GM19468 (cell line): ENCODE data around the gene EXD3.

Source experiments
- ATAC-seq: cut with Tn5 transposase; IDR thresholded peaks from one replicate; pipeline ENCODE4 v1.9.1; 2021; ENCODE audit warnings: mild to moderate bottlenecking, moderate library complexity, moderate number of reproducible peaks; ENCODE audit not compliant: unreplicated experiment; ENCODE audit errors: extremely low read depth

Gene EXD3

DNA sequence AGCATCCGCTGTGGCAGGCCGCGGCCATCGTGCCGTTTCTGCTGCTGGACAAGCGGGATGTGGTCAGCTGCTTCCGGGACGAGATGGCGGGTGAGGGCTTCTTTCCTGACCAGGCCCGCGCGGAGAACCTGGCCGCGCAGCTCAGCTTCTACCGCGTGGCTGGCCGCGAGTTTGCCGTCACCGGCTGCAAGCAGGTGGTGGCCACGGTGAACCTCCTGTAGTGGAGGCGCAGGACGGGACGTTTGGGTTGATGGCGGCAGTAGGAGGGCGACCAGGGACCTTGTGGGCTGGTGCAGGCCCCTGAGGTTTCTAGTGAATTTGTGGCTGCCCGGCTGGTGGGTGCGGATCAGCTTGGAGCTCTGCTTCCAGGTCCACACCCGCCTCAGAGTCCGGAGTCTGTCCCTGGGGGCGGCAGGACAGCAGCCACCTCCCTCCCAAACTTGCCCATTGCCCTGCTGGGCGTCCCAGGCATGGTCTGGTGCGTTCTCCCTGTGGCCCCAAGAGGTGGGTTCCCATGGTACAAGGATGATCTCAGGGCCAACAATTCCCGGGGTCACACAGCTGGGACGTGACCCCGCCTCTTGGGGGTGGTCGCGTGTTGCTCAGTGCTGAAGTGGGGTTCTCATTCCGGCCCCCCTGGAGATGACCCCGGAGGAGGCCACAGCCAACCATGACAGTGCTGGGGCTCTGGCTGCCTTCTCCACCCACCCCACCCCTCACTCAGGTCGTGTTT, 143.1 kb downstream of the EXD3 start:
- ATAC-seq, result no peak

DNA sequence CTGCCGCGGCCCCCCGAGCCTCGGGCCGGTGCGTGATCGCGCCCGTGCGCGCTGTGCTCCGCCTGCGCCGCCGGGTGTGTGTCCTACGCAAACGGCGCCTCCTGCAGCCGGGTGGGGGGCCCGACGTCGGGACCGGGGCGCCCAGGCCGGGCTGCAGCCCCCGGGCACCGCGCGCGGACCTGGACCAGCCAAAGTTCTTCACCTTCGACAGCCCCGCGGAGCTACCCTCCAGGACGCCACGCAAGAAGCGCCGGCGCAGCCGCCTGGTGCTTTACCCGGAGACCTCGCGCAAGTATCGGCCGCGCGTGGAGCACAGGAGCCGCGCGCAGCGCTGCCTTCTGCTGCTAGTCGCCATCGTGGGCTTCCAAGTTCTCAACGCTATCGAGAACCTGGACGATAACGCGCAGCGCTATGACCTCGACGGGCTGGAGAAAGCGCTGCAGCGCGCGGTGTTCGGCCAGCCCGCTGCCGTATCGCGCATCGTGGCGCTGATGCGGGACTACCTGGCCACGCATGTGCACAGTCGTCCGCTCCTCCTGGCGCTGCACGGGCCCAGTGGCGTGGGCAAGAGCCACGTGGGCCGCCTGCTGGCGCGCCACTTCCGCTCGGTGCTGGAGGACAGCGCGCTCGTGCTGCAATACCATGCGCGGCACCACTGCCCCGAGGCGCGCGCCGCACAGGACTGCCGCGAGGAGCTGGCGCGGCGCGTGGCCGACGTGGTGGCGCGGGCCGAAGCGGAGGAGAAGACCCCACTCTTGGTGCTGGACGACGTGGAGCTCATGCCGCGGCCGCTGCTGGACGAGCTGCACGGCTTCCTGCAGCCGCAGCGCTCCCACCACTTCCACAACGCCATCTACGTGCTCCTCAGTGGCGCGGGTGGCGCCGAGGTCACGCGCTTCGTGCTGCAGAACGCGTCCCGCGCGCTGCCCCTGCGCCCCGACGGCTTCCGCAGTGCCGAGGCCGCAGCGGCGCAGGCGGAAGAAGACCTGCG, 143.9 kb downstream of the EXD3 start:
- ATAC-seq, result no peak

DNA sequence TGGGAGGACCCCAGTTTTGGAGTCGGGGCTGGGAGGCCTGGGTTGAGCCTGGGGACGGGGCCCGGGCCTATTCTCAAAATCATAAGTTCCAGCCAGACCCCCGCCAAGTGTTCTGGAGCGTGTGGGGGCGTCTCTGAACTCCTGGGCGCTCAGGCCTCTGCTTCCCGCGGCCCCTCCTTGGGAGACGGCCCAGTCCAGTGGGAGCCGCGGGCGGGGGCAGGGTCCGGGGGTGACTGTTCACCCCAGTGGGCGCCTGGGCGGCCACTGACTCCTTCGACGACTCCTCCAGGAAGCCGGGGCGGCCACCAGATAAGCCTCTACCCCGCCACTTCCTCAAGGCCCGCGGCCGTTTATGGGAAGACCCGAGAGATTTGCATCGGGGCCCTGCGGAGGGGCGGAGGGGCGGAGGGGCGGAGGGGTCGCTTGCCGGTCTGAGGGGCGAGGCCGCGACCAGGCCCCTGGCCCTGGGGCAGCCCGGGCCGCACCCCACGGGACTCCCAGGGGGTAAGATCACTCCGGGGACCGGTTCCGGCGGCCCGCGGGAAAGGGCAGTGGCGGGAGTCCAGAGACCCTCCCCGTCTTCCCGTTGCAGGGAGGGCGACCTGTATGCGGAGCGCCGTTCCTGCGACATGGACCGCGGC, 144.8 kb downstream of the EXD3 start:
- ATAC-seq, result no peak

DNA sequence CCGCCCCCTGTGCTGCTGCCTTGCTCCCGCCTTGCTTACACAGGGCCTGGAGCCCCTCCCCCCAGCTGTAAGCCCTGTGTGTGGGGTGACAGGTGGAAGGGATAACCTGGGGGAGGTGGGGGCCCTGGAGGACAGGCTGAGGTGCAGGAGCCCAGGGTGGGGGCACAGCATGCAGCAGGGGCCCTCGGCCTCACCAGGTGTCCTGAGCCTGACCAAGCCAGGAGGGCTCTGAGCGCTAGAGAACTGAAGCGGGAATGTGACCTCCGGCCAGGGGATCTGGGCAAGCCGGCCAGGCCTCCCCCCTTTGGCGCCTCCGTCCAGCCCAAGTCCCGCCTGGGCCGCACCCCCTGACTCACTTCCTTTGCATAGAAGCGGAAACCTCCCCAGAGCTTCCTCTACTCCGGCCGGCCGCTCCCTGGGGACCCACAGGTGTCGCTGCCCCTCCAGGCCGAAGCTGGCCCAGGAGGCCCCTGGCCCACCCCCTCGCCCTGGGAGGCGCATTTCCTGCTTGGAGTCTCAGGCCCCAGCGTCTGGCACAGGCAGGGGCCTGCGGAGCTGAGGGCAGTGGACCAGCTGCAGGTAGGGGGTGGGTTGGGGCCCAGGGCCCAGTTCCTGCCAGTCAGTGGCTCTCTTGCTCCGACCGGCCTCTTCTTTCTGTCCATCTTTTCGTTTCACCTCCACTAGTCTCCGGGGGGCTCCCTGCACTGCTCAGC, 145.5 kb downstream of the EXD3 start, which contains the start of gene TOR4A:
Gene TOR4A, plus strand, starts transcription at position 398 of the 713 bp plus-strand sequence. CDS start 964 bp downstream, outside the sequence.
- ATAC-seq, result no peak

DNA sequence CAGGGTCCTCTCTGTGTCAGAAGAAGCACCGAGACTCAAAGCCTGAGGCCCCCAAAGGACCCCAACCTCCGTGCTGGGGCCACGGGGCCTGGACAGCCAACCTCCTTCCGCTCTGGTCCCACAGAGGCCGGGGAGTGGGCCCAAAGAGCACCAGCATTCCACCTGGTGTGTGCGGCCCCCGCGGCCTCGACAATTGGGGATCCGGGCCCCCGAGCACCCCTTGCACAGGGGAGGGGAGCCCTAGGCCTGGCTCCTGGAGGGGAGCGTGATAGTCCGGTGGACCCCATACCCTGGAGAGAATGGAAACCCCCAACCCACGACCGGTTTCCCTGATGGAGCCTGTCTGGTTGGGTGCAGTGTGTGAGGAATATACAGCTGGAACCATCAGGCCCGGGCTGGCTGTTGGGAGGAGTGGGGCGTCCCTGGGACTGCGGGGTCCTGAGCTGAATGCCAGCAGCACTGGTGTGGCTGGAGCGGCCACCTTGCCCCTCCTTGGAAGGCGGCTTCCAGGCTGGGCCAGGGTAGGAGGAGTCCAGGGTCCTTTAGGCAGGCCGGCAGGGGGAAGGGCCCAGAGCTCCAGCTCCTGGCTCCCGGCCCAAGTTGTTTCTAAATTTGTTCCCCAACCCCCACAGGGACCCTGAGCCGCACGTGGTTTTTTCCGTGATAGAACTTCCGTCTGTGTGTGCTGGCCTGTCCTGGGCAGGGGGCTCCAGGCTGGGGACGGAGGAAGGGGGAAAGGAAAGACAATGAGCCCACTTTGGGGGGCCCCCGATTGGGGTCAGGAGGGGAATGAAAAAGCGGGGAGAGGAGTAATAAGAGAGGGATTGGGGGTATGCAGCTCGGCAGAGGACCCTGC, 146.3 kb downstream of the EXD3 start:
- no peak for ATAC-seq

DNA sequence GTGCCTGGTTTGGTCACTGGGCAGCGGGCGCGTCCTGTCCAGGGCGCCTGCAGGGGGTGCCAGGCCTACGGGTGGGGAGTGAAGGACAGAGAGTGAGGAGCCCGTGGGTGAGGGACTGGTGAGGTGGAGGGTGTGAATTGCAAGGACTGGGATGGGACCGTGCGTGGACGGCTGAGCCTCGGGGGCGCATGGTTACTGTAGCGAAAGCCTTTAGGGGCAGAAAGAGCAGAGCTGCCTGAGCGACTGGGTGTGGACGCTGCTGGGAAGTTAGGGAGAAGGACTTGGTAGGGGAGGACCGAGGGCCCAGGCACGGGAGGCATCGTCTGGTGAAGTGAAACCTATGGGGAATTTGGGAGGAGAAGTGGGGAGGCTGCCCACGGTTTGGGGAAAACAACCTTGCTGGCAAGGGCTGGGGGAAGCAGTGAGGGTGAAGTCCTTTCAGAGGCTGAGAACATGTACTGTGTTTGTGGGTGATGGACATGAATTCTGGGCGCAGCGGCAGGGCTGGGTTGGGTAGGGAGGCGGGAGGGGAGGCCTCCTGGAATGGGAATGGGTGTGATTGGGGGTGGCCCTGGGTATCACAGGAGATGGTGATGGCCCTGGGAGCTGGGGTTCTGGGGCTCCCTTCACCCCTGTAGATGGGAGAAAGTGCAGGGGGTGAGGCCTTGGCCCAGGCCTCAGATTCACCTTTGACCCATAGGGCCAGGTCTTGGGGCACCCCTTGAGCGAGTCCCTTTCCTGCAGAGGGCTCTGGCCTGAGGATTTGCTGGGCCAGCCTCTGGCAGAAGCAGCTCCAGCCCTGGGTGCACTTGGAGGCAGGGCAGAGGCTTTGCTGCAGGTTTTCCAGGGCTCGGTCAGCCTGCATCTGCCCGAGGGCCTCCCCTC, 147.1 kb downstream of the EXD3 start:
- ATAC-seq, result no peak

DNA sequence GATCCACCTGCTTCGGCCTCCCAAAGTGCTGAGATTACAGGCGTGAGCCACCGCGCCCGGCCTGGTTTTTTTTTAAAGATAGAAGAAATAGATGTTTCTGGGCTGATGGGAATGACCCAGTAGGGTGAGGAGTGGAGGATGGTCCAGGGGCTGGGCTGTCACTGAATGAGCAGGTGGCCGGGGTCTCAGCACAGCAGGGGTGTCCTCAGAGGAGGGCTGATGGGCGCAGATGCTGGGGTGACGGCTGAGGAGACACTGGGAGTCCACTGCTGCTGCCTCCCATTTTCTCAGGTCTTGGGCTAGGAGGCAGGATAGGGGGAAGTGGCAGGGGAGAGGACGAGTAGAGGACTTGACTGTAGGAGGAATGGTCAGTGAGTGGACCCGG, 147.8 kb downstream of the EXD3 start:
- no peak for ATAC-seq

DNA sequence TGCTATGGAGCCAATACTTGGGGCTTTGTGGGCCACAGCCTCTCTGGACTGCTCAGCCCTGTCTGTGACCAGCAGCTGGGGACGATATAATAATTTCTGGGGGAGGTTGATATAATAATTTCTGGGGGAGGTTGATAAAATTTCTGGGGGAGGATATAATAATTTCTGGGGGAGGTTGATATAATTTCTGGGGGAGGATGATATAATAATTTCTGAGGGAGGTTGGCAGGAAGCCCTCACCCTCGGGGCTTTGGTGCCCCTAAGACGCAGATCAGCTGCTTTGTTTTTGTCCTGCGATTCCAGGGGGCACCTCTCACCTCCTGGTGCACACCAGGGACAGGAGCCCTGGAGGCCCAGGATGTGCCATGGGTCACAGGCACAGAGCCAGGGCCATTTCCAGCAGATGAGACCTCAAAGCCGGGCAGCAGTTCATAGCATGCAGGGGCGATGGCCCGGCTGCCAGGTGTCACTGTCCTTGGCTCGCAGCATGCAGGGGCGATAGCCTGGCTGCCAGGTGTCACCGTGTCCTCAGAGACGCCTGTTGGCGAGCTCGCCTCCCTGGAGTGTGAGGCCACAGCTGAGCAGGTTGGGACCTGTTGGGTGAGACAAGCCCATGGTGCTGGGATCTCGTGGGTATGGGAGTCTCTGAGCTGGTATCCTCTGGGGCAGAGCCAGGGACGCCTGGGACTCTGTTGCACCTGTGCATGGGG, 149.2 kb downstream of the EXD3 start:
- no peak for ATAC-seq

DNA sequence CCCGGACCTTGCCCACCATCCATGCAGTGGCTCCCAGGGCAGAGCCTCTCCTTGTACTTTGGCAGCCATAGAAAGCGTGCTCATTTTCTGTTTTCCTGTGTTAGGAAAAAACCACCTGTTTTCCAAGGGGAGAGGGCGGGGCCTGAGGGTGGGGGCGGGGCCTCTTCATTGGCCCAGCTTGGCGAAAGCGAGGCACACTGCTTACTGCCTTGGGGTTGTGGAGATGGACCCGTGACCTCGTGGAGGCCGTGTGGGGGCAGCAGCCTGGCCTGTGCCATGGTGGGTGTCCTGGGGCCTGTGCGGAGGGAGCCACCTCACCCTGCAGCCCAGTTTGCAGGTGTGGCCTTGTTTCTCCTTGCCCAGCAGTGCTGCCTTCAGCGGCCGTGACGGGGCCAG, 149.9 kb downstream of the EXD3 start:
- no peak for ATAC-seq

DNA sequence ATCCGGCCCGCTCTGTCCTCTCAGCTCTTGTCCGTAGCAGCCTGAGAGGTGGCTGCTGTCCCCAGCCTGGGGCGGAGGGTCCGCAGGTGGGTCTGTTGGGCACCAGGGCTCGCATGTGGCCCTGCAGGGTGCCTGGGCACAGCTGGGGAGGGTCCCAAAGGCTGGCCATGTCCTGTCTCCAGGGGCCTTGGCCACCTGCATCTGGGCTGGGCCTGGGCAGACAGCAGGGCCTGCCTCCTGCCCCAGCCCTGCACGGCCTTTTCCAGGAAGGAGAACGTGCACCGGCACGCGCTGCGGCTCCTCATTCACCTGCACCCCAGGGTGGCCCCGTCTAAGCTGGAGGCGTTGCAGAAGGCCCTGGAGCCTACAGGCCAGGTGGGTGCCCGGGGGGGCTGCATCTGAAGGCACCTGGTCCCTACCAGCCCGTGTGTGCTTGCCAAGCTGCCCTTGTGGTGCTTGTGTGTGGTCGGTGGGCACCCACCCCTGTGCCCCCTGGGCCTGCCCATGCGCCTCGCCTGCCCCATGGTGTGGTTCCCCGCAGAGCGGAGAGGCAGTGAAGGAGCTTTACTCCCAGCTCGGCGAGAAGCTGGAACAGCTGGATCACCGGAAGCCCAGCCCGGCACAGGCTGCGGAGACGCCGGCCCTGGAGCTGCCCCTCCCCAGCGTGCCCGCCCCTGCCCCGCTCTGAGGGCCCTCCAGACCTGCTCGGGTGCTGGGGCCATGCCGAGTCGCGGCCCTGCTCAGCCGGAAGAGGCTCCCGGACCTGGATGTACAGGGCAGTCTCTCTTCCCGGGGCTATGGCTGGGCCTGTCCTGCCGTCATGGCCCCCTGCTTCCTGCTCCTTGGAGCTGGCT, 150.5 kb downstream of the EXD3 start:
- ATAC-seq, result no peak

DNA sequence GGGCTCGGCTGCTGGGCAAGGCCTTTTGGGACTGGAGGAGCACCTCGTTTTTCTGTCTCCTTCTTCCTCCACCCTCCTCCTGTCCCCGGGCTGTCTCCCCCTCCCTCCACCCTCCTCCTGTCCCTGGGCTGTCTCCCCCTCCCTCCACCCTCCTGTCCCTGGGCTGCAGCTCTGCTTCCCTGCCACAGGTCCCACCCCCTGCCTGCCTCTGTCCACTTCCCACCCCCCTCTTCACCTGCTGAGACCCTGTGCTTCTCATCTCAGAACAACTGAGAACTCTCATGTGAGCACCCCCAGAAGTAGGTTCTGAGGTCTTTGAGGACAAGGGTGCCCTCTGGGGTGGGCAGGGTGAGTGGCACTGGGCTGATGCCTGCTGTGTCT, 151.3 kb downstream of the EXD3 start:
- ATAC-seq, result no peak

DNA sequence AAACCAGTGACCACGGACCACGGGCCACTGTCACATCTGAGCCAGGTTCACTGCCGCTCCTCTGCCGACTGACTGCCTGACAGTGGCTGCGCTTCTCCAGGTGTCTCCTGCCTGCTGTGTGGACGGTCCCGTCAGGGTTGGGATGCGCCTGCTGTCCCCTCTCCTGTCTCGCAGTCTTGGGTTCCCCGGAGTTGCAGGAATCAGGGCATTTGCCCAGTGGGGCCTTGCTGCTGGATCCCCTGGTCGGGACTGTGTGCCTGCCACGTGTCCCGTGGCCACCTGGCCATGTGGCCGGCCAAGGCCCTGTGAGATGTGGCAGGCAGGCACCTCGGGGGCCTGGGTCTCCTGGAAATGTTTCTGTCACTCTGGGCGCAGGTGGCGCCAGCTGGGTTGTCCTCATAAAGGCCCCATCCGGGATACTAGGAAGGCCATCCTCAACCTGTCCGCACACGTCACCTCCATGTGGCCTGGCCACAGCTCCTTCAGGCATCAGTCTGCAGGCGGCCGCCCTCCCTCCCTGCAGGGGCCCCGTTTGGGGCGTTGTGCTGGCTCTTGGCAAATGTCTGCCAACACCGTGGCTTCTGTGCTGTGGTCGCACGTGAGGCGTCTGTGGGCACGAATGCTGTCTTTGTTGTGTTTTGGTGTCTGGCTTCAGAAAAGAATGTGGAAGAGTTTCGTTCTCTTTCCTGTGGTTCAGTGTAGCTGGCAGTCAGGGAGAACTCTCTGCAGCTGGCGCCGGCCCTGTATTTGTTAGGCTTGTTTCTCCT, 151.8 kb downstream of the EXD3 start:
- no peak for ATAC-seq

DNA sequence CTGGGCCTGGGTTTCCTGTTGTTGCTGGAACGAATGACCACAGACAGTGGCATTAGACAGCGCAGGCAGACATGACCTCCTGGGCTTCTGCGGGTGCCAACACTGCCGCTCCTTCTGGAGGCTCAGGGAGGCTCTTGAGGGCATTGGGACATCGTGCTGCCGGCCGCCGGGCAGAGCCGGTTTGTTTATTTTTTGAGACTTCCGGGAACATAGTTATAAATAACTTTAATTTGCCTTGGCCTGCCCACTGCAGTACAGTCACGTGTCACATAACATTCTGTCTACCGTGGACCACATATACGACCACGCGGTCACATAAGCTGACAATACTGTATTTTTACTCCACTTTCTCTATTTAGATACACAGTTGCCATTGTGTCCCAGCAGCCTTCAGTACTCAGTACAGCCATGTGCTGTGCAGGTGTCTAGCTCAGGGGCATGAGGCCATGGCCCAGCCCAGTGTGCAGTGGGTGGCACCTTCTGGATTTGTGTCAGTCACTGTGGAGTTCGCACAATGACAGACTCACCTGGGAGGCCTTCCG, 153.7 kb downstream of the EXD3 start:
- ATAC-seq, result no peak

DNA sequence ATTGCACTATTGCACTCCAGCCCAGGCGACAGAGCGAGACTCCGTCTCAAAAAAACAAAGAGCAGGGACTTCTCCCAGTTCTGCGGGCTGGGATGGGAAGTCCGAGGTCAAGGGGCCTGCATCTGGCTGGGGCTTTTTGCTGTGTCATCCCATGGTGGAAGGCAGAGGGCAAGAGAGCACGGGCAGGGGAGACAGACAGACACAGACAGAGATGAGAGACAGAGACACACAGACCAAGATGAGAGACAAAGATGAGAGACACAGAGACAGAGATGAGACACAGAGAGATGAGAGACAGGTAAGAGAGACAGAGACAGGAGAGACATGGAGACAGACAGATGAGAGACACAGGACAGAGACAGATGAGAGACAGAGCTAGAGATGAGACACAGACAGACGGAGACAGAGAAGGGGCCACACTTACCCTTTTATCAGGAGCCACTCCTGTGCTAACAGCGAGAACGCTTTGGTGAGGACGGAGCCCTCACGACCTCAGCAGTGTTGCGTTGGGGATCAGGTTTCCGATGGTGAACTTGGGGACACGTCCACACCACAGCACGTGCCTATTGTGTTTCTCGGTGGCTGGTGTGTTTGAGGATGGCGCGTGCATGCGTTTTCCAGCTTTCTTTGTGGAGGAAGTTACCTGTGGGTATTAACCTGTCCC, 154.3 kb downstream of the EXD3 start:
- ATAC-seq, result no peak

DNA sequence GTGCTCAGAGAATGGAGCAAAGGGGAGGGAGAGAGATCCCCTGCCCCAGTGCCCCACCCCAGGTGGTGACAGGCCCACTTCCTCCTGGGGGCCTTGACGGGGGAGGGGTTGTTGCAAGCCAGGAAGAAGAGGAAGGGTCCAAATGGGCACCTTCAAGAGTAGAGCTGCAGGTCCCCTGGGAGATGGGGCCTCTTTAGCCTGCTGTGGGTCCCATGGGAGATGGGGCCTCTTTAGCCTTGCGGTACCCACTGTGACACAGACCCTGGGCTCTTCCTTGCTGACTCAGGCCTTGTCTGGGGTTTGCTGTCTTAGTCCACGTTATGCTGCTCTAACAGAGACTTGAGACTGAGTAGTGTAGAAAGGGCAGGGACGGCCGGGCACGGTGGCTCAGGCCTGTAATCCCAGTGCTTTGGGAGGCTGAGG, 155.0 kb downstream of the EXD3 start:
- no peak for ATAC-seq
